MCF 10A (cell line): ENCODE measurements around the gene RNF111. TPM values are rescaled to one million over a fixed set of nuclear protein-coding genes. Genes with fewer than 3 reads are reported as not detected.

ENCODE experiments used
- BruUV-seq: library from RNA; stranded (reverse); fragments of 400-500 nt; replicated peaks from 2 replicates; lab custom pipeline; 2021; lab: Mats Ljungman, UMichigan
- CTCF ChIA-PET: fragments of 300-600 bp; sonication (Branson Sonifier 250); formaldehyde crosslinking; extraction: SDS; loops from one replicate; lab custom pipeline; 2021; ENCODE audit warnings: antibody characterized with exemption, inconsistent platforms; lab: Yijun Ruan, JAX
- POLR2A ChIA-PET: fragments of 300-600, 350-650 bp; sonication (Branson Sonifier 250); formaldehyde crosslinking; extraction: SDS; loops from one replicate; lab custom pipeline; 2020; ENCODE audit warnings: antibody characterized with exemption, inconsistent platforms; lab: Yijun Ruan, JAX
- DNase-seq: peaks from one replicate; pipeline ENCODE4 v3.0.0-alpha.2; 2018; ENCODE audit not compliant: unreplicated experiment
- H3K27ac Mint-ChIP-seq: one replicate; pipeline ENCODE4 v1.8.0; 2022; ENCODE audit warnings: mild to moderate bottlenecking, low read depth, mixed read lengths; ENCODE audit not compliant: unreplicated experiment
- H3K27me3 Mint-ChIP-seq: one replicate; pipeline ENCODE4 v1.8.0; 2022; ENCODE audit warnings: mixed read lengths; ENCODE audit not compliant: insufficient read depth, unreplicated experiment
- H3K36me3 Mint-ChIP-seq: one replicate; pipeline ENCODE4 v1.8.0; 2022; ENCODE audit warnings: mild to moderate bottlenecking, moderate library complexity, mixed read lengths; ENCODE audit not compliant: insufficient read depth, unreplicated experiment
- H3K4me1 Mint-ChIP-seq: one replicate; pipeline ENCODE4 v1.8.0; 2022; ENCODE audit warnings: mixed read lengths; ENCODE audit not compliant: insufficient read depth, unreplicated experiment
- H3K4me3 Mint-ChIP-seq: one replicate; pipeline ENCODE4 v1.8.0; 2022; ENCODE audit warnings: mild to moderate bottlenecking, moderate library complexity, mixed read lengths; ENCODE audit not compliant: unreplicated experiment
- H3K9me3 Mint-ChIP-seq: one replicate; pipeline ENCODE4 v1.8.0; 2022; ENCODE audit warnings: mixed read lengths; ENCODE audit not compliant: unreplicated experiment
- CTCF ChIP-seq: fragments of 200-600 bp; IDR thresholded peaks from one replicate; pipeline ENCODE4 v1.8.0; 2022; ENCODE audit warnings: antibody characterized with exemption, mild to moderate bottlenecking; ENCODE audit not compliant: unreplicated experiment
- intact Hi-C: fragments of 100-400 bp; cut with micrococcal nuclease; formaldehyde crosslinking; loops from 2 replicates; pipeline ENCODE4 v1.14.1; 2022
- total RNA-seq: library from RNA; stranded (reverse); gene quantifications from 2 replicates; pipeline ENCODE4 v1.2.3, GENCODE V29; 2022

The RNF111 gene
- total RNA-seq, 1 experiment from 2014 or later = 29.2 TPM

- Mint-ChIP-seq H3K4me1 (peaks cover 5% of the 10 kb centered on the region), H3K4me3 (no peak overlapping the region), H3K27me3 (peaks cover 18% of the 10 kb centered on the region), H3K36me3 (no peaks in the 10 kb centered on the region), H3K9me3 (no peaks in the 10 kb centered on the region), H3K27ac (no peak overlapping the region)
- DNase-seq = peak; percentile 51
- BruUV-seq = no TSS peak
- TF ChIP-seq CTCF = no peak
- intact Hi-C loops = loop anchor here (5.0 kb wide), 1 partner anchor 122 kb away; the partner anchor contains the start of gene CCNB2
- ChIA-PET CTCF (interaction anchor here (0.8 kb wide), 1 partner anchor 127 kb away, joined by 4 read pairs; no protein-coding TSS in a partner anchor), POLR2A (interaction anchor here (2.3 kb wide), 1 partner anchor 180 kb away, joined by 6 read pairs; no protein-coding TSS in a partner anchor)
These were observed 2.0 kb upstream of the RNF111 start for GRCh38 chr15:58985443-58985842.

GRCh38 chr15:58987036-58987435 is 427 bp upstream of the RNF111 start:
- CTCF ChIA-PET = interaction anchor here (0.6 to 1.1 kb wide), 2 partner anchors 15 to 21 kb away, joined by 3 to 4 read pairs; no protein-coding TSS in a partner anchor
- H3K9me3 Mint-ChIP-seq = no peaks in the 10 kb centered on the region
- H3K27ac Mint-ChIP-seq = peak overlapping the region; percentile 81
- intact Hi-C loops = loop anchor here (5.0 kb wide), 1 partner anchor 120 kb away; the partner anchor contains the start of gene CCNB2
- peaks cover 10% of the 10 kb centered on the region for H3K36me3 Mint-ChIP-seq
- BruUV-seq = TSS peak; percentile 28
- H3K4me1 Mint-ChIP-seq = peaks cover 11% of the 10 kb centered on the region
- TF ChIP-seq CTCF = no peak
- POLR2A ChIA-PET = interaction anchor here (0.6 to 1.5 kb wide), 28 partner anchors 9 to 1420 kb away, joined by 3 to 11 read pairs (median 4); no protein-coding TSS in a partner anchor
- H3K27me3 Mint-ChIP-seq = peaks cover 18% of the 10 kb centered on the region
- DNase-seq = peak; percentile 0
- H3K4me3 Mint-ChIP-seq = peak overlapping the region; percentile 83

GRCh38 chr15:58988006-58988785 is 733 bp downstream of the RNF111 start:
- Mint-ChIP-seq H3K4me3 (peak overlapping the region; percentile 83), H3K4me1 (peaks cover 11% of the 10 kb centered on the region), H3K27ac (peak overlapping the region; percentile 81), H3K36me3 (peaks cover 12% of the 10 kb centered on the region), H3K27me3 (peaks cover 18% of the 10 kb centered on the region), H3K9me3 (no peaks in the 10 kb centered on the region)
- peak; percentile 37 for DNase-seq
- no TSS peak for BruUV-seq
- TF ChIP-seq CTCF = no peak
- ChIA-PET CTCF (interaction anchor here (0.7 kb wide), 1 partner anchor 529 kb away, joined by 3 read pairs; no protein-coding TSS in a partner anchor), POLR2A (interaction anchor here (0.7 to 2.2 kb wide), 21 partner anchors 8 to 1750 kb away, joined by 3 to 8 read pairs (median 4); partner anchors contain the start of genes BNIP2 and MINDY2)
- intact Hi-C loops = loop anchor here (5.0 kb wide), 1 partner anchor 119 kb away; the partner anchor contains the start of gene CCNB2

GRCh38 chr15:58992181-58992580 is 4.7 kb downstream of the RNF111 start:
- DNase-seq = no peak
- no peak overlapping the region for H3K4me3 Mint-ChIP-seq
- ChIA-PET CTCF (interaction anchor here (0.6 to 0.8 kb wide), 2 partner anchors 12 to 33 kb away, joined by 3 to 4 read pairs; no protein-coding TSS in a partner anchor), POLR2A (interaction anchor here (1.2 kb wide), 1 partner anchor 24 kb away, joined by 4 read pairs; no protein-coding TSS in a partner anchor)
- no TSS peak for BruUV-seq
- H3K9me3 Mint-ChIP-seq = no peaks in the 10 kb centered on the region
- intact Hi-C loops = no loop called here
- peaks cover 24% of the 10 kb centered on the region for H3K36me3 Mint-ChIP-seq
- H3K27ac Mint-ChIP-seq = no peak overlapping the region
- H3K27me3 Mint-ChIP-seq = no peaks in the 10 kb centered on the region
- TF ChIP-seq CTCF = no peak
- peaks cover 11% of the 10 kb centered on the region for H3K4me1 Mint-ChIP-seq
